CD14-positive monocyte (primary cell): ENCODE data around the gene SPIB. TPM values are rescaled to one million over a fixed set of nuclear protein-coding genes. Genes with fewer than 3 reads are reported as not detected.

Source experiments
- DNase-seq, 3 donors: peaks; one replicate each; pipeline ENCODE4 v3.0.0-alpha.2; 2011 to 2022
- H2AFZ ChIP-seq: 2 replicates; pipeline ENCODE4 v1.6.0; 2012; ENCODE audit warnings: mild to moderate bottlenecking, low read depth, low read length, inconsistent platforms; ENCODE audit not compliant: insufficient read depth, poor library complexity, severe bottlenecking
- H3K27ac ChIP-seq, 2 donors: 1 replicate in 1 of 2; 2 replicates in 1 of 2; pipeline ENCODE4 v1.5.1; 2012 to 2013; ENCODE audit warnings: low read length in 2 of 2, control low read depth in 1 of 2, inconsistent platforms in 1 of 2, low read depth in 1 of 2, mild to moderate bottlenecking in 1 of 2
- H3K27me3 ChIP-seq, 2 donors: one replicate each; pipeline versions ENCODE4 v1.6.0 to v1.6.1; 2011 to 2013; ENCODE audit warnings: low read length in 2 of 2; ENCODE audit not compliant: control insufficient read depth in 2 of 2, insufficient read depth in 2 of 2
- H3K36me3 ChIP-seq, 2 donors: replicated peaks in 1 of 2; 1 replicate in 1 of 2; 2 replicates in 1 of 2; pipeline versions ENCODE4 v1.5.1 to v1.6.1; 2012 to 2013; ENCODE audit warnings: low read length in 2 of 2, control low read depth in 1 of 2, inconsistent platforms in 1 of 2, mild to moderate bottlenecking in 1 of 2; ENCODE audit not compliant: insufficient read depth in 2 of 2, control insufficient read depth in 1 of 2
- H3K4me1 ChIP-seq, 2 donors: 1 replicate in 1 of 2; 2 replicates in 1 of 2; pipeline versions ENCODE4 v1.5.1 to v1.6.1; 2012 to 2013; ENCODE audit warnings: low read length in 2 of 2, control low read depth in 1 of 2, inconsistent platforms in 1 of 2, mild to moderate bottlenecking in 1 of 2, moderate library complexity in 1 of 2; ENCODE audit not compliant: insufficient read depth in 2 of 2, control insufficient read depth in 1 of 2
- H3K4me2 ChIP-seq: replicated peaks from 2 replicates; pipeline ENCODE3; 2012; ENCODE audit warnings: low read length, moderate library complexity, mild to moderate bottlenecking; ENCODE audit not compliant: poor library complexity, severe bottlenecking; ENCODE audit errors: extremely low read depth
- H3K4me3 ChIP-seq, 3 experiments: fragments of 200-600 bp in 1 of 3; sonication (generic) in 1 of 3; replicated peaks in 1 of 3; 1 replicate in 2 of 3; 2 replicates in 1 of 3; pipeline ENCODE4 v1.5.1; 2011 to 2013; ENCODE audit warnings: low read length in 3 of 3, mild to moderate bottlenecking in 3 of 3, control low read depth in 2 of 3, low read depth in 2 of 3, inconsistent platforms in 1 of 3, moderate library complexity in 1 of 3
- H3K79me2 ChIP-seq: 2 replicates; pipeline ENCODE4 v1.6.0; 2012; ENCODE audit warnings: mild to moderate bottlenecking, control low read depth, inconsistent platforms, low read length, moderate library complexity; ENCODE audit not compliant: insufficient read depth
- H3K9ac ChIP-seq: 2 replicates; pipeline ENCODE4 v1.6.0; 2017; ENCODE audit warnings: low read length, mild to moderate bottlenecking; ENCODE audit not compliant: insufficient read depth, poor library complexity, severe bottlenecking
- H3K9me3 ChIP-seq, 2 donors: replicated peaks in 1 of 2; 1 replicate in 1 of 2; 2 replicates in 1 of 2; pipeline versions ENCODE4 v1.5.1 to v1.6.1; 2012 to 2013; ENCODE audit warnings: low read length in 2 of 2, control low read depth in 1 of 2; ENCODE audit not compliant: control insufficient read depth in 1 of 2, insufficient read depth in 1 of 2
- H4K20me1 ChIP-seq: 2 replicates; pipeline ENCODE4 v1.6.0; 2012; ENCODE audit warnings: mild to moderate bottlenecking, low read length, control low read depth, moderate library complexity; ENCODE audit not compliant: insufficient read depth
- H3K27ac Mint-ChIP-seq, 7 donors: one replicate each; pipeline ENCODE4 v1.8.0; 2020; ENCODE audit warnings: mild to moderate bottlenecking in 7 of 7, mixed read lengths in 7 of 7, moderate library complexity in 6 of 7, inconsistent platforms in 2 of 7
- H3K27me3 Mint-ChIP-seq, 3 donors: one replicate each; pipeline ENCODE4 v1.8.0; 2021 to 2022; ENCODE audit warnings: low read depth in 3 of 3, mild to moderate bottlenecking in 3 of 3, mixed read lengths in 3 of 3, moderate library complexity in 3 of 3, inconsistent platforms in 1 of 3
- H3K36me3 Mint-ChIP-seq, 2 donors: one replicate each; pipeline ENCODE4 v1.8.0; 2020; ENCODE audit warnings: mixed read lengths in 2 of 2, inconsistent platforms in 1 of 2, mild to moderate bottlenecking in 1 of 2
- H3K4me1 Mint-ChIP-seq: one replicate; pipeline ENCODE4 v1.8.0; 2020; ENCODE audit warnings: mild to moderate bottlenecking, mixed read lengths
- H3K4me3 Mint-ChIP-seq, 2 donors: one replicate each; pipeline ENCODE4 v1.8.0; 2020; ENCODE audit warnings: mild to moderate bottlenecking in 2 of 2, mixed read lengths in 2 of 2, moderate library complexity in 1 of 2
- H3K9me3 Mint-ChIP-seq, 7 donors: one replicate each; pipeline ENCODE4 v1.8.0; 2020 to 2022; ENCODE audit warnings: mixed read lengths in 7 of 7, mild to moderate bottlenecking in 6 of 7, moderate library complexity in 6 of 7, inconsistent platforms in 2 of 7
- CTCF ChIP-seq: fragments of 200-600 bp; IDR thresholded peaks from one replicate; pipeline ENCODE4 v1.8.0; 2022; ENCODE audit warnings: antibody characterized with exemption, mild to moderate bottlenecking
- WGBS: methylation state at CpG from one replicate; pipeline ENCODE4 v1.1.5; 2013; ENCODE audit warnings: missing lambda C conversion rate; ENCODE audit not compliant: insufficient coverage; 5-methylcytosine and 5-hydroxymethylcytosine counted together
- intact Hi-C, 2 donors: fragments of 100-400 bp; cut with micrococcal nuclease; formaldehyde crosslinking; loops; one replicate each; pipeline versions ENCODE4 v1.15.0 to v1.15.1; 2023
- polyA plus RNA-seq, 3 donors: library from polyadenylated mRNA; depleted of rRNA in 1 of 3; unstranded in 2 of 3; stranded (reverse) in 1 of 3; fragments of 300-500 nt in 2 of 3; fragments of >200 nt in 1 of 3; fragmentation: Illumina TruSeq in 2 of 3; gene quantifications; 1 replicate in 2 of 3; 2 replicates in 1 of 3; pipeline ENCODE4 v1.2.3, GENCODE V29; 2012 to 2021

Gene SPIB
- polyA plus RNA-seq, 3 donors: 0.16 to 2.3 (median 0.34) TPM

DNA sequence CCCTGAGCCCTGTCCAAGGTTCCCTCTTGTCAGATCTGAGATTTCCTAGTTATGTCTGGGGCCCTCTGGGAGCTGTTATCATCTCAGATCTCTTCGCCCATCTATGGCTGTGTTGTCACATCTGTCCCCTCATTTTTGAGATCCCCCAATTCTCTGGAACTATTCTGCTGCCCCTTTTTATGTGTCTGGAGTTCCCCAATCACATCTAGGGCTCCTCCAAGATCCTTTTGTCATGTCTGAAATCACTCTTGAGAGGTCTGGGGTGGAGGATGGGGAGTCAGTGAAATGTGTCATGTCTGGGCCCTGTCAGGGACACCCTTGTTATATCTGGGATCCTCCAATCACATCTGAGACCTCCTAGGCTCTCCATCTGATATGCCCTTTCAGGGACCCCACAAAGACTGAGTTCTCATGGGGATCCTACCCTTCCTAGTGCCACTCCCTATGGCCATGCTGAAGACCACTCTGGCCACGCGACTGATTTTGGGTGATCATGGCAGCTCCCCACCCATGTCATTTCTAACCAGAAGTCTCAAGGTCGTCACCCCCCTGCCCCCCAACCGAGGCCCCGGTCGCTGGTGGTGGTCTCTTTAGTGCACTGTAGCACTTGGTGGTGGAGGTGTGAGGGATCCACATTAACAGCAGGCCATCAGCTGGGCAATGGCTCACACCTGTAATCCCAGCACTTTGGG lies 10.2 kb downstream of the SPIB start:
- H3K27ac ChIP-seq: peak overlapping the region; percentile 82 to 83
- H3K4me2 ChIP-seq: peak overlapping the region; percentile 61
- Mint-ChIP-seq H3K27ac (peak overlapping the region in 5 of 7 donors; percentile 47 to 93 (median 71)), H3K9me3 (no peaks in the 10 kb centered on the region), H3K27me3 (peaks cover 11 to 23% (median 20%) of the 10 kb centered on the region in 3 donors), H3K4me1 (peaks cover 29% of the 10 kb centered on the region), H3K36me3 (no peaks in the 10 kb centered on the region), H3K4me3 (peak overlapping the region; percentile 20 to 22)
- intact Hi-C loops: no loop called here
- H2AFZ ChIP-seq: no peak overlapping the region
- no peaks in the 10 kb centered on the region for H3K36me3 ChIP-seq
- no peaks in the 10 kb centered on the region for H3K79me2 ChIP-seq
- DNase-seq: no peak
- 73% methylated on average over 1 of the region's 7 CpGs for WGBS
- H3K4me1 ChIP-seq: peaks cover 28 to 37% of the 10 kb centered on the region in 2 donors
- peak overlapping the region in 1 of 3 experiments; percentile 54 for H3K4me3 ChIP-seq
- H3K9ac ChIP-seq: peak overlapping the region; percentile 56
- H3K9me3 ChIP-seq: no peaks in the 10 kb centered on the region
- H3K27me3 ChIP-seq: peaks cover 0 to 10% of the 10 kb centered on the region in 2 donors
- TF ChIP-seq CTCF: no peak
- H4K20me1 ChIP-seq: no peaks in the 10 kb centered on the region

- Mint-ChIP-seq H3K9me3 (no peaks in the 10 kb centered on the region), H3K36me3 (no peaks in the 10 kb centered on the region), H3K4me1 (peaks cover 29% of the 10 kb centered on the region), H3K27ac (peak overlapping the region; percentile 94 to 98 (median 96)), H3K4me3 (peak overlapping the region; percentile 82 to 96), H3K27me3 (peaks cover 14 to 27% (median 25%) of the 10 kb centered on the region in 3 donors)
- no peaks in the 10 kb centered on the region for H3K9me3 ChIP-seq
- H2AFZ ChIP-seq: peak overlapping the region; percentile 83
- no peaks in the 10 kb centered on the region for H3K79me2 ChIP-seq
- H3K4me3 ChIP-seq: peak overlapping the region; percentile 53 to 65 (median 55)
- H3K4me1 ChIP-seq: peaks cover 28 to 37% of the 10 kb centered on the region in 2 donors
- H3K9ac ChIP-seq: peak overlapping the region; percentile 52
- peak overlapping the region; percentile 71 for H3K27ac ChIP-seq
- H4K20me1 ChIP-seq: no peaks in the 10 kb centered on the region
- no peak for TF ChIP-seq CTCF
- no peak for DNase-seq
- H3K4me2 ChIP-seq: peak overlapping the region; percentile 83
- 72% methylated on average over 2 of the region's 13 CpGs for WGBS
- intact Hi-C loops: loop anchor here in 1 of 2 donors (5.0 kb wide), 1 partner anchor 44 kb away; no protein-coding TSS in a partner anchor
- no peaks in the 10 kb centered on the region for H3K36me3 ChIP-seq
- peaks cover 0 to 10% of the 10 kb centered on the region in 2 donors for H3K27me3 ChIP-seq
Measured at GRCh38 chr19:50430888-50431342, 12.2 kb downstream of the SPIB start.
